Neural progenitor cell (in vitro differentiated cells): Measurements from ENCODE around the gene DPP3. TPM values are rescaled to one million over a fixed set of nuclear protein-coding genes. Genes with fewer than 3 reads are reported as not detected.
A peak's percentile ranks its signal among the peaks of the same experiment; 100 is the strongest.

Experiments used
- DNase-seq: peaks from one replicate; pipeline ENCODE4 v3.0.0-alpha.2; 2016; ENCODE audit warnings: low spot score
- H2AFZ ChIP-seq: fragments of 200-600 bp; sonication (generic); replicated peaks from 2 replicates; pipeline ENCODE4 v1.6.1; 2016; ENCODE audit warnings: antibody characterized with exemption
- H3F3A ChIP-seq: fragments of 200-600 bp; sonication (generic); 2 replicates; pipeline ENCODE4 v1.6.1; 2016; ENCODE audit warnings: antibody characterized with exemption, low read depth
- H3K27ac ChIP-seq: fragments of 200-600 bp; sonication (generic); 2 replicates; pipeline ENCODE4 v1.5.1; 2016; ENCODE audit warnings: mild to moderate bottlenecking
- H3K27me3 ChIP-seq: fragments of 200-600 bp; sonication (generic); 2 replicates; pipeline ENCODE4 v1.6.1; 2016; ENCODE audit warnings: mild to moderate bottlenecking, moderate library complexity
- H3K36me3 ChIP-seq: fragments of 200-600 bp; sonication (generic); 2 replicates; pipeline ENCODE4 v1.5.1; 2016
- H3K4me1 ChIP-seq: fragments of 200-600 bp; sonication (generic); 2 replicates; pipeline ENCODE4 v1.6.1; 2016; ENCODE audit warnings: mixed run types
- H3K4me2 ChIP-seq: fragments of 200-600 bp; sonication (generic); 2 replicates; pipeline ENCODE4 v1.6.1; 2016
- H3K4me3 ChIP-seq: fragments of 200-600 bp; sonication (generic); 2 replicates; pipeline ENCODE4 v1.5.1; 2016
- H3K79me2 ChIP-seq: fragments of 200-600 bp; sonication (generic); 2 replicates; pipeline ENCODE4 v1.6.1; 2016; ENCODE audit warnings: low read depth
- H3K9ac ChIP-seq: fragments of 200-600 bp; sonication (generic); 2 replicates; pipeline ENCODE4 v1.6.1; 2016
- H3K9me3 ChIP-seq: fragments of 200-600 bp; sonication (generic); 2 replicates; pipeline ENCODE4 v1.5.1; 2016; ENCODE audit warnings: low read depth
- H4K20me1 ChIP-seq: fragments of 200-600 bp; sonication (generic); 2 replicates; pipeline ENCODE4 v1.6.1; 2016; ENCODE audit warnings: low read depth
- H3K27ac Mint-ChIP-seq: 3 replicates; pipeline ENCODE4 v1.8.0; 2021; ENCODE audit warnings: mixed read lengths
- H3K27me3 Mint-ChIP-seq: 2 replicates; pipeline ENCODE4 v1.8.0; 2022; ENCODE audit warnings: low read depth, mild to moderate bottlenecking, inconsistent platforms, moderate library complexity, mixed read lengths; ENCODE audit not compliant: insufficient read depth
- H3K36me3 Mint-ChIP-seq: 3 replicates; pipeline ENCODE4 v1.8.0; 2021; ENCODE audit warnings: mixed read lengths
- H3K4me1 Mint-ChIP-seq: 3 replicates; pipeline ENCODE4 v1.8.0; 2021; ENCODE audit warnings: mixed read lengths
- H3K4me3 Mint-ChIP-seq: 3 replicates; pipeline ENCODE4 v1.8.0; 2021; ENCODE audit warnings: mild to moderate bottlenecking, moderate library complexity, mixed read lengths
- H3K9me3 Mint-ChIP-seq: 3 replicates; pipeline ENCODE4 v1.8.0; 2020; ENCODE audit warnings: mixed read lengths
- CTCF ChIP-seq: fragments of 200-600 bp; sonication (generic); IDR thresholded peaks from 2 replicates; pipeline ENCODE4 v1.5.1; 2017; ENCODE audit warnings: antibody characterized with exemption, mild to moderate bottlenecking
- EZH2 ChIP-seq: fragments of 200-600 bp; sonication (generic); IDR thresholded peaks from 2 replicates; pipeline ENCODE4 v1.6.1; 2017; ENCODE audit warnings: antibody characterized with exemption, mild to moderate bottlenecking, moderate library complexity
- EZH2phosphoT487 ChIP-seq: fragments of 200-600 bp; sonication (generic); IDR thresholded peaks from 2 replicates; pipeline ENCODE4 v1.6.1; 2017; ENCODE audit warnings: antibody characterized with exemption
- total RNA-seq: library from RNA; depleted of rRNA; stranded (reverse); fragments of >200 nt; gene quantifications from 2 replicates; pipeline ENCODE4 v1.2.3, GENCODE V29; 2015; ENCODE audit warnings: low replicate concordance

Gene DPP3
- total RNA-seq, 1 donor from 2014 or later = 41.3 TPM

DNA sequence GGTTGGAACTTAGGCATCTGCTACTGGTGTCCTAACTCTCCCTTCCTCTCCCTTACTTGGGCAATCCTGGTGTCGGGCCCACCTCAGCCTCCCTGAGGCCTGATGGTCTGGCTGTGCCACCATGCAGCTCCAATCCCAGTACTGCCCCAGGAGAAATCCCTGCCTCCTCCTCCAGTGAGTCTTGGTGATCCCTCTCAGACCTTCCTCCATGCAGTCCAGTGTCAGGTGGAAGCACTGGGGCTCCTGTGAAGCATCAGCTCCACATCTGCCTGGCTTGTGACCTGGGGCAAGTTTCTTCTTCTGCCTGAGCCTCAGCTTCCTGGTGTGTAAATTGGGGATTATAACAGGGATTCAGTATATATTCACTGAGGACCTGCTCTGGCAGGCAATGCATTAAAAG lies 15.3 kb upstream of the DPP3 start:
- Histone ChIP-seq H3K27ac (no peak overlapping the region), H4K20me1 (peaks cover 18% of the 10 kb centered on the region), H3K4me1 (peaks cover 9% of the 10 kb centered on the region), H3F3A (peaks cover 26% of the 10 kb centered on the region), H3K4me2 (no peak overlapping the region), H3K27me3 (peaks cover 4% of the 10 kb centered on the region), H2AFZ (no peak overlapping the region), H3K9ac (no peak overlapping the region), H3K36me3 (no peaks in the 10 kb centered on the region), H3K9me3 (no peaks in the 10 kb centered on the region), H3K79me2 (no peaks in the 10 kb centered on the region), H3K4me3 (no peak overlapping the region)
- Mint-ChIP-seq H3K4me3 (peak overlapping the region; percentile 87), H3K27me3 (peaks cover 2% of the 10 kb centered on the region), H3K4me1 (peaks cover 36% of the 10 kb centered on the region), H3K9me3 (peaks cover 15% of the 10 kb centered on the region), H3K27ac (no peak overlapping the region), H3K36me3 (no peaks in the 10 kb centered on the region)
- DNase-seq = no peak
- TF ChIP-seq EZH2 (no peak), EZH2phosphoT487 (no peak), CTCF (no peak)

DNA sequence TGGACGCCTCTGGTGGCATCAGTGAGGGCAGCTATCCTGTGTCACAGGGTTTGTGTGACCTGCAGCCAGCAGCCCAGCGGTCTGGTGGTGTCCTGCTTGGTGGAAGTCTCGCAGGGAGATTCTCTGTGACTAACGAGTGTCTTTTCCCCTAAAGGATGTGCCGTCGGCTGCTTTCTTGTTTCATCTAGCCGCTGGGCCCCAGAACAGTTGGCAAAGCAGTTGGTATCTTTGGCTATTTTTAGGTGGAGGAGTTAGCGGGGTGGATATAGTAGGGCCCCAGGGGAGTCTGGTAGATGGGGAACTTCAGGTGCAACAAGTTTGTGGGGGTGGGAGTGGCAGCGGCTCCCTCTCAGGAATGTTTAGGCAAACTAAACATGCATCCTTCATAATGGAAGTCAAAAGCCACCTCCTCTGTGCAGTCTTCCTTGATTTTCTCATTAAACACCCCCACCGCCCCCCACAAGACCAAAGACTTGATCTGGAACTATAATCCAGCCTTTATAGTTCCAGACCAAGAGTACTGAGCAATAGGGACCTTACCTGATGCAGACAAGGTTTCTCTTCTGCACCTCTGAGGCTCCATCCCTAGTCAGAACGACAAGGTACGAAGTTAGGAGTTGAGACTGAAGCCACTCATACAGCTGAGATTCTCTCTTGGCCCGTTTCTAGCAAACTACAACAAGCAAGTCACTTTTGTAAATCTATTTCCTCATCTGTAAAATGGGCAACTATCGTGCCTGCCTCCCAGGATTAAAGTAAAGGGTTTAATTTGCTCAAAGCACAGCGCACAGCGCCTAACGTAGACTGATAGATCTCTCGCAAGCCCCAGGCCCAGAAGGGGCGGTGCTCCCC lies 14.6 kb upstream of the DPP3 start:
- peak overlapping the region; percentile 78 for H3K4me2 ChIP-seq
- H3K9ac ChIP-seq = no peak overlapping the region
- H3K9me3 ChIP-seq = no peaks in the 10 kb centered on the region
- H3K36me3 Mint-ChIP-seq = no peaks in the 10 kb centered on the region
- peaks cover 4% of the 10 kb centered on the region for H3K27me3 ChIP-seq
- H3K4me1 Mint-ChIP-seq = peaks cover 40% of the 10 kb centered on the region
- H2AFZ ChIP-seq = no peak overlapping the region
- peaks cover 9% of the 10 kb centered on the region for H3K4me1 ChIP-seq
- H3K9me3 Mint-ChIP-seq = peaks cover 15% of the 10 kb centered on the region
- no peak for TF ChIP-seq EZH2phosphoT487
- TF ChIP-seq EZH2 = no peak
- no peak for TF ChIP-seq CTCF
- peaks cover 18% of the 10 kb centered on the region for H4K20me1 ChIP-seq
- H3K27ac ChIP-seq = no peak overlapping the region
- H3K36me3 ChIP-seq = no peaks in the 10 kb centered on the region
- DNase-seq = no peak
- peak overlapping the region; percentile 87 for H3K4me3 Mint-ChIP-seq
- peaks cover 26% of the 10 kb centered on the region for H3F3A ChIP-seq
- H3K27me3 Mint-ChIP-seq = peaks cover 2% of the 10 kb centered on the region
- no peaks in the 10 kb centered on the region for H3K79me2 ChIP-seq
- H3K4me3 ChIP-seq = peak overlapping the region; percentile 66
- H3K27ac Mint-ChIP-seq = no peak overlapping the region

DNA sequence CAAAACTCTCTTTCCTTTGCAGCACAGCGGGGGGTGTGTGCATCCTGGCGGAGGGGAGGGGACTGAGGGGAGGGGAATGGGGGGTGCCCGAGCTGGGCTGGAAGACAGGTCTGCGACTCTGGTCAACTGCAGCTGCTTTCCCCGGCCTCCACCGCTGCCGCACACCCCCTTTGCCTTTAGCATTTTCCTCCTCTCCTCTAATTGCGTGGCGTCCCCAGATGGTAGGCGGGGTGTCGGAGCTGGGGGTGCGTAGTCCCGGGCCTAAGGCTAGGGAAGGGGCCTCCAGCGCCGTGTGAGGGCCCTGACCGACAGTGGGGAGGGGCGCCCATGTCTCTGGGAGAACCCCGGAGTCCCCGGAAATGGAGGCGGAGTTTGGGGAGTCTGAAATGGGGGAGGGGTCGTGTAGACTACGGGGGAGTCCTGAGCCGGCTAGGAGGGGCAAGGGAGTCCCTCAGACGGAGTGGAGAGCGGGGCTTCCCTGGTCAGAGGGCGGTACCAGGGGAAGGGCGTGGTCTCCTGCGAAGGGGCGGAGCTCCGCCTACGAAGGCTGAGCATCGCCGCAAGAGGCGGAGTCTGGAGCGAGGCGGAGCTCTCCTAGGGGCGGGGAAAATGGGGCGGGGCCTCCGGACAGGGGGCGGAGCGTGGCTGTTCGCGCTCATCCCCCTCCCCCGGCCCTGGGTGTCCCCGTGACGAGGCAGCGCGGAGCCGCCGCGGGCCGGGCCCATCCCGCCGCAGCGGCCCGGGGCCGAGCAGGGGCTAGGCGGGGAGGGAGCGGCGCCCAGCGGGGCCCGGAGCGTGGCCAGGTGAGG lies 13.8 kb upstream of the DPP3 start, which contains the start of gene PELI3:
Gene PELI3 (plus strand): TSS at position 681 of the 809 bp plus-strand sequence. CDS start 1,224 bp downstream, outside the sequence.
- H3K27me3 Mint-ChIP-seq = peaks cover 2% of the 10 kb centered on the region

More for the DNA sequence above, 13.8 kb upstream of the DPP3 start, which contains the start of gene PELI3:
- Histone ChIP-seq H3F3A (peaks cover 26% of the 10 kb centered on the region), H3K27me3 (peaks cover 4% of the 10 kb centered on the region), H3K36me3 (no peaks in the 10 kb centered on the region), H3K9me3 (no peaks in the 10 kb centered on the region), H3K9ac (no peak within 1 kb of the TSS), H3K27ac (no peak within 1 kb of the TSS), H3K4me2 (peak within 1 kb of the TSS; percentile 81), H2AFZ (peak within 1 kb of the TSS; percentile 74), H4K20me1 (peaks cover 18% of the 10 kb centered on the region), H3K4me3 (peak within 1 kb of the TSS; percentile 66), H3K79me2 (no peaks in the 10 kb centered on the region), H3K4me1 (peaks cover 9% of the 10 kb centered on the region)
- Mint-ChIP-seq H3K4me3 (peak within 1 kb of the TSS; percentile 95), H3K36me3 (peaks cover 2% of the 10 kb centered on the region), H3K27ac (peak within 1 kb of the TSS; percentile 87), H3K4me1 (peaks cover 40% of the 10 kb centered on the region), H3K9me3 (peaks cover 13% of the 10 kb centered on the region)
- peak; percentile 96 for DNase-seq
- TF ChIP-seq CTCF (no peak), EZH2 (no peak), EZH2phosphoT487 (no peak)
